Pancreas (tissue), 10 donors: Measurements from ENCODE around the gene DOCK7. TPM values are rescaled to one million over a fixed set of nuclear protein-coding genes. Genes with fewer than 3 reads are reported as not detected.
"Not testable (repeated sequence)": the region's sequence is repeated elsewhere in the genome, so short reads cannot be mapped to it uniquely, and the experiment has no call there.

Source experiments
- ATAC-seq, 4 donors: fragments of 200-7000 bp; cut with Tn5 transposase; one replicate each; pipeline versions ENCODE4 v1.8.0 to v1.9.1; 2020; ENCODE audit warnings: mild to moderate bottlenecking in 4 of 4, moderate library complexity in 4 of 4
- DNase-seq, 6 donors: peaks; one replicate each; pipeline ENCODE4 v3.0.0-alpha.2; 2020
- FAIRE-seq: peaks from 2 replicates; lab custom pipeline; 2012; peaks lifted over from hg19 to GRCh38; lab: Jason Lieb, UNC
- H3K27ac ChIP-seq, 4 donors: fragments of 200-600 bp; sonication (generic); 1 replicate in 3 of 4; 2 replicates in 1 of 4; pipeline versions ENCODE4 v1.5.0 to v1.8.0; 2020
- H3K27me3 ChIP-seq, 4 donors: fragments of 200-600 bp; one replicate each; pipeline ENCODE4 v1.8.0; 2021
- H3K36me3 ChIP-seq, 3 donors: fragments of 200-600 bp; sonication (generic) in 1 of 3; one replicate each; pipeline versions ENCODE4 v1.5.0 to v1.8.0; 2020 to 2021
- H3K4me1 ChIP-seq, 3 donors: fragments of 200-600 bp; one replicate each; pipeline ENCODE4 v1.8.0; 2021
- H3K4me3 ChIP-seq, 4 donors: fragments of 200-600 bp; sonication (generic) in 2 of 4; one replicate each; pipeline versions ENCODE4 v1.5.0 to v1.8.0; 2020 to 2021
- H3K9me3 ChIP-seq, 4 donors: fragments of 200-600 bp; one replicate each; pipeline ENCODE4 v1.8.0; 2021
- CTCF ChIP-seq, 4 donors: fragments of 200-600 bp; sonication (generic) in 3 of 4; IDR thresholded peaks; one replicate each; pipeline versions ENCODE4 v1.5.0 to v1.8.0; 2021; ENCODE audit warnings: antibody characterized with exemption in 4 of 4
- WGBS, 2 donors: extraction: QIAGEN DNeasy Blood & Tissue Kit; methylation state at CpG; one replicate each; pipeline ENCODE4 v1.1.7; 2013; 5-methylcytosine and 5-hydroxymethylcytosine counted together
- intact Hi-C, 3 donors: fragments of 100-400 bp; cut with DNase I; formaldehyde crosslinking; loops; one replicate each; pipeline versions ENCODE4 v1.11.1 to v1.14.2; 2022
- polyA plus RNA-seq, 2 donors: library from polyadenylated mRNA; stranded (reverse); fragments of 200-250 nt; gene quantifications; one replicate each; pipeline ENCODE4 v1.2.3, GENCODE V29; 2013
- total RNA-seq, 6 donors: library from RNA; stranded (reverse); fragmentation: NEBNext Ultra II Directional in 4 of 6; extraction: Animal tissue kit (Norgen Biotek cat#: 25700) in 4 of 6; gene quantifications; one replicate each; pipeline versions ENCODE4 v1.2.1 to v1.2.4, GENCODE V29; 2021 to 2023
- donor health status: healthy with polysubstance abuse.
- donor health status: DM: no; HTN: no; CAD: no; lungs with moderate emphysema.
- donor health status: DM: no; HTN: no; CAD: no.
- donor health status: control.
- donor health status: control.
- donor health status: Bipolar disorder and iron deficiency.
- donor health status: DM: yes; HTN: yes; CAD: no.
- donor health status: DM: no; HTN: no; CAD: no.
- donor health status: DM: no; HTN: no; CAD: no.
- donor health status: DM: yes; HTN: yes; CAD: no.

DOCK7 gene
- total and polyA plus RNA-seq, 8 donors, result 4.4 to 22.5 (median 12.8) TPM

- TF ChIP-seq CTCF (IDR thresholded peaks at IDR 0.05), result no peak
- Histone ChIP-seq H3K9me3 (no peaks in the 10 kb centered on the region), H3K27me3 (no peaks in the 10 kb centered on the region), H3K4me3 (no peak overlapping the region), H3K4me1 (no peaks in the 10 kb centered on the region), H3K27ac (no peak overlapping the region), H3K36me3 (no peaks in the 10 kb centered on the region)
- no peak for FAIRE-seq
- no peak for DNase-seq
- intact Hi-C loops, result no loop called here
- no peak for ATAC-seq
These were observed 115.7 kb downstream of the DOCK7 start for GRCh38 chr1:62572476-62572875.

GRCh38 chr1:62571517-62571916 is 116.7 kb downstream of the DOCK7 start:
- FAIRE-seq, ATAC-seq, H3K27ac ChIP-seq, H3K36me3 ChIP-seq, H3K4me3 ChIP-seq, intact Hi-C loops, H3K9me3 ChIP-seq, H3K27me3 ChIP-seq, DNase-seq, H3K4me1 ChIP-seq: not testable (repeated sequence)
- WGBS, 2 donors, result 92 to 94% methylated on average over 4 of the region's 4 CpGs

- DNase-seq, H3K27me3 ChIP-seq, H3K27ac ChIP-seq, FAIRE-seq, H3K36me3 ChIP-seq, H3K4me1 ChIP-seq, ATAC-seq, intact Hi-C loops, H3K9me3 ChIP-seq, H3K4me3 ChIP-seq: not testable (repeated sequence)
- 69 to 80% methylated on average over 1 of the region's 1 CpG for WGBS, 2 donors
These were observed 120.3 kb downstream of the DOCK7 start for GRCh38 chr1:62567926-62568325.

- H3K4me3 ChIP-seq, intact Hi-C loops, DNase-seq, H3K36me3 ChIP-seq, H3K27me3 ChIP-seq, H3K9me3 ChIP-seq, ATAC-seq, H3K27ac ChIP-seq, H3K4me1 ChIP-seq, FAIRE-seq: not testable (repeated sequence)
- 98 to 100% methylated on average over 1 of the region's 1 CpG for WGBS, 2 donors
These were observed 121.0 kb downstream of the DOCK7 start for GRCh38 chr1:62567182-62567581.

GRCh38 chr1:62561306-62561705 is 126.9 kb downstream of the DOCK7 start:
- intact Hi-C loops, result no loop called here
- no peak for TF ChIP-seq CTCF (IDR thresholded peaks at IDR 0.05)
- ATAC-seq (no peak), DNase-seq (no peak), FAIRE-seq (no peak)
- Histone ChIP-seq H3K27ac (no peak overlapping the region), H3K27me3 (no peaks in the 10 kb centered on the region), H3K36me3 (no peaks in the 10 kb centered on the region), H3K9me3 (no peaks in the 10 kb centered on the region), H3K4me1 (no peaks in the 10 kb centered on the region), H3K4me3 (no peak overlapping the region)
- WGBS, 2 donors, result 94 to 96% methylated on average over 2 of the region's 2 CpGs

- 10 to 20% methylated on average over 2 of the region's 2 CpGs for WGBS, 2 donors
- no peak for ATAC-seq
- no peak for DNase-seq
- H3K4me1 ChIP-seq, result peaks cover 0 to 9% (median 7%) of the 10 kb centered on the region in 3 donors
- intact Hi-C loops, result no loop called here
- no peak for TF ChIP-seq CTCF (IDR thresholded peaks at IDR 0.05)
- H3K27me3 ChIP-seq, result no peaks in the 10 kb centered on the region
- H3K9me3 ChIP-seq, result no peaks in the 10 kb centered on the region
- no peak overlapping the region for H3K27ac ChIP-seq
- peaks cover 0 to 4% (median 0%) of the 10 kb centered on the region in 3 donors for H3K36me3 ChIP-seq
- no peak overlapping the region for H3K4me3 ChIP-seq
- no peak for FAIRE-seq
These were observed 143.6 kb downstream of the DOCK7 start for GRCh38 chr1:62544570-62544969.
